ENCODE measurements around the gene ALKBH2.

ALKBH2 gene

DNA sequence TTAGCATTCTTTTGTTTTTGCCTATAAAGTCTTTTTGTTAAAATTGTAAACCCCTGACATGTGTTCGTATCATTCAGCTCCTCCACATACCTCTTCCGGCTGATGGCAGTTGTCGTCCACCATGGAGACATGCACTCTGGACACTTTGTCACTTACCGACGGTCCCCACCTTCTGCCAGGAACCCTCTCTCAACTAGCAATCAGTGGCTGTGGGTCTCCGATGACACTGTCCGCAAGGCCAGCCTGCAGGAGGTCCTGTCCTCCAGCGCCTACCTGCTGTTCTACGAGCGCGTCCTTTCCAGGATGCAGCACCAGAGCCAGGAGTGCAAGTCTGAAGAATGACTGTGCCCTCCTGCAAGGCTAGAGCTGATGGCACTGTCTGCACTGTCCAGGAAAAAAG, 7.7 kb downstream of the ALKBH2 start:
- Histone ChIP-seq H3K27ac (replicated peaks) (no peak overlapping the region), H3K27me3 (ENCODE audit: insufficient read depth, poor library complexity, severe bottlenecking) (no peaks in the 10 kb centered on the region), H3K4me3 (replicated peaks; ENCODE audit: insufficient read depth, low read length) (no peak overlapping the region)
- no peak for DNase-seq (ENCODE audit: low read depth in 1 of 2, low spot score in 1 of 2)
- TF ChIP-seq SPI1 (IDR thresholded peaks at IDR 0.05; ENCODE audit: borderline replicate concordance, low read depth) (no peak), CTCF (IDR thresholded peaks at IDR 0.05; ENCODE audit: insufficient read depth, low read length) (no peak), POLR2AphosphoS5 (IDR thresholded peaks at IDR 0.05; ENCODE audit: low read depth) (no peak), GABPA (IDR thresholded peaks at IDR 0.05; ENCODE audit: low read depth) (no peak)
- TF ChIP-seq, protein P1, sequence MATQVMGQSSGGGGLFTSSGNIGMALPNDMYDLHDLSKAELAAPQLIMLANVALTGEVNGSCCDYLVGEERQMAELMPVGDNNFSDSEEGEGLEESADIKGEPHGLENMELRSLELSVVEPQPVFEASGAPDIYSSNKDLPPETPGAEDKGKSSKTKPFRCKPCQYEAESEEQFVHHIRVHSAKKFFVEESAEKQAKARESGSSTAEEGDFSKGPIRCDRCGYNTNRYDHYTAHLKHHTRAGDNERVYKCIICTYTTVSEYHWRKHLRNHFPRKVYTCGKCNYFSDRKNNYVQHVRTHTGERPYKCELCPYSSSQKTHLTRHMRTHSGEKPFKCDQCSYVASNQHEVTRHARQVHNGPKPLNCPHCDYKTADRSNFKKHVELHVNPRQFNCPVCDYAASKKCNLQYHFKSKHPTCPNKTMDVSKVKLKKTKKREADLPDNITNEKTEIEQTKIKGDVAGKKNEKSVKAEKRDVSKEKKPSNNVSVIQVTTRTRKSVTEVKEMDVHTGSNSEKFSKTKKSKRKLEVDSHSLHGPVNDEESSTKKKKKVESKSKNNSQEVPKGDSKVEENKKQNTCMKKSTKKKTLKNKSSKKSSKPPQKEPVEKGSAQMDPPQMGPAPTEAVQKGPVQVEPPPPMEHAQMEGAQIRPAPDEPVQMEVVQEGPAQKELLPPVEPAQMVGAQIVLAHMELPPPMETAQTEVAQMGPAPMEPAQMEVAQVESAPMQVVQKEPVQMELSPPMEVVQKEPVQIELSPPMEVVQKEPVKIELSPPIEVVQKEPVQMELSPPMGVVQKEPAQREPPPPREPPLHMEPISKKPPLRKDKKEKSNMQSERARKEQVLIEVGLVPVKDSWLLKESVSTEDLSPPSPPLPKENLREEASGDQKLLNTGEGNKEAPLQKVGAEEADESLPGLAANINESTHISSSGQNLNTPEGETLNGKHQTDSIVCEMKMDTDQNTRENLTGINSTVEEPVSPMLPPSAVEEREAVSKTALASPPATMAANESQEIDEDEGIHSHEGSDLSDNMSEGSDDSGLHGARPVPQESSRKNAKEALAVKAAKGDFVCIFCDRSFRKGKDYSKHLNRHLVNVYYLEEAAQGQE (IDR thresholded peaks at IDR 0.05; ENCODE audit: insufficient replicate concordance, low read depth): no peak

- Histone ChIP-seq H3K4me3 (replicated peaks; ENCODE audit: insufficient read depth, low read length) (no peak overlapping the region), H3K27ac (replicated peaks) (no peak overlapping the region), H3K27me3 (ENCODE audit: insufficient read depth, poor library complexity, severe bottlenecking) (no peaks in the 10 kb centered on the region)
- DNase-seq (ENCODE audit: low read depth in 1 of 2, low spot score in 1 of 2): no peak
- TF ChIP-seq CTCF (IDR thresholded peaks at IDR 0.05; ENCODE audit: insufficient read depth, low read length) (no peak), GABPA (IDR thresholded peaks at IDR 0.05; ENCODE audit: low read depth) (no peak)
Measured at GRCh38 chr12:109084425-109084824, 8.8 kb downstream of the ALKBH2 start.

GRCh38 chr12:109082751-109083150, 10.5 kb downstream of the ALKBH2 start:
- H3K27ac ChIP-seq (replicated peaks): no peak overlapping the region
- DNase-seq (ENCODE audit: low read depth in 1 of 2, low spot score in 1 of 2): no peak
- no peak overlapping the region for H3K4me3 ChIP-seq (replicated peaks; ENCODE audit: insufficient read depth, low read length)
- TF ChIP-seq SPI1 (IDR thresholded peaks at IDR 0.05; ENCODE audit: borderline replicate concordance, low read depth) (no peak), GABPA (IDR thresholded peaks at IDR 0.05; ENCODE audit: low read depth) (no peak), CTCF (IDR thresholded peaks at IDR 0.05; ENCODE audit: insufficient read depth, low read length) (no peak), POLR2AphosphoS5 (IDR thresholded peaks at IDR 0.05; ENCODE audit: low read depth) (no peak)
- TF ChIP-seq, protein P1 (IDR thresholded peaks at IDR 0.05; ENCODE audit: insufficient replicate concordance, low read depth): no peak
- H3K27me3 ChIP-seq (ENCODE audit: insufficient read depth, poor library complexity, severe bottlenecking): no peaks in the 10 kb centered on the region

GRCh38 chr12:109074866-109075265, 18.4 kb downstream of the ALKBH2 start:
- Histone ChIP-seq H3K4me3 (replicated peaks; ENCODE audit: insufficient read depth, low read length) (no peak overlapping the region), H3K27me3 (ENCODE audit: insufficient read depth, poor library complexity, severe bottlenecking) (no peaks in the 10 kb centered on the region), H3K27ac (replicated peaks) (no peak overlapping the region)
- TF ChIP-seq POLR2AphosphoS5 (IDR thresholded peaks at IDR 0.05; ENCODE audit: low read depth): no peak
- TF ChIP-seq SPI1 (IDR thresholded peaks at IDR 0.05; ENCODE audit: borderline replicate concordance, low read depth): no peak
- TF ChIP-seq, protein P1 (IDR thresholded peaks at IDR 0.05; ENCODE audit: insufficient replicate concordance, low read depth): no peak
- no peak for TF ChIP-seq GABPA (IDR thresholded peaks at IDR 0.05; ENCODE audit: low read depth)
- TF ChIP-seq CTCF (IDR thresholded peaks at IDR 0.05; ENCODE audit: insufficient read depth, low read length): no peak
- DNase-seq (ENCODE audit: low read depth in 1 of 2, low spot score in 1 of 2): no peak

Measured in HL-60 (cell line).